H1 (cell line): ENCODE data around the gene ZNF879. TPM values are rescaled to one million over a fixed set of nuclear protein-coding genes. Genes with fewer than 3 reads are reported as not detected.

Experiments
- CTCF ChIA-PET: fragments of 300-600 bp; sonication (Branson Sonifier 250); formaldehyde crosslinking; loops from one replicate; lab custom pipeline; 2021; ENCODE audit not compliant: partially characterized antibody; lab: Charles Lee
- POLR2A ChIA-PET: fragments of 300-600 bp; sonication (Branson Sonifier 250); formaldehyde crosslinking; loops from one replicate; lab custom pipeline; 2021; ENCODE audit warnings: inconsistent platforms; ENCODE audit not compliant: partially characterized antibody; lab: Charles Lee
- DNase-seq, 2 experiments: peaks; one replicate each; pipeline versions ENCODE4 v3.0.0 to v3.0.0-alpha.2; 2010 to 2022; ENCODE audit warnings: low spot score in 2 of 2, low read depth in 1 of 2, mixed read lengths in 1 of 2
- FAIRE-seq: peaks from 2 replicates; lab custom pipeline; 2011; peaks lifted over from hg19 to GRCh38; lab: Jason Lieb, UNC
- H2AFZ ChIP-seq: 2 replicates; pipeline ENCODE4 v1.8.1; 2012; ENCODE audit warnings: low read length, inconsistent platforms
- H2AK5ac ChIP-seq: 2 replicates; pipeline ENCODE4 v1.6.1; 2013; ENCODE audit warnings: low read depth, low read length
- H2BK120ac ChIP-seq: replicated peaks from 2 replicates; pipeline ENCODE3; 2013; ENCODE audit warnings: low read depth, low read length, inconsistent platforms
- H2BK12ac ChIP-seq: 2 replicates; pipeline ENCODE4 v1.6.1; 2013; ENCODE audit warnings: low read depth, low read length
- H2BK15ac ChIP-seq: 2 replicates; pipeline ENCODE4 v1.6.1; 2013; ENCODE audit warnings: low read length
- H2BK20ac ChIP-seq: 2 replicates; pipeline ENCODE4 v1.6.1; 2013; ENCODE audit warnings: low read length
- H2BK5ac ChIP-seq: 2 replicates; pipeline ENCODE4 v1.6.1; 2013; ENCODE audit warnings: low read depth, low read length
- H3K14ac ChIP-seq: 2 replicates; pipeline ENCODE4 v1.6.1; 2013; ENCODE audit warnings: inconsistent platforms; ENCODE audit not compliant: insufficient read length
- H3K18ac ChIP-seq: 2 replicates; pipeline ENCODE4 v1.6.1; 2013; ENCODE audit warnings: low read length; ENCODE audit errors: extremely low read depth
- H3K23ac ChIP-seq: 2 replicates; pipeline ENCODE4 v1.6.1; 2013; ENCODE audit warnings: inconsistent platforms; ENCODE audit not compliant: insufficient read length
- H3K23me2 ChIP-seq: 2 replicates; pipeline ENCODE4 v1.6.1; 2013; ENCODE audit warnings: low read depth, low read length
- H3K27ac ChIP-seq: 2 replicates; pipeline ENCODE4 v1.6.1; 2011; ENCODE audit warnings: low read depth, low read length, inconsistent platforms
- H3K27me3 ChIP-seq, 4 experiments: replicated peaks in 1 of 4; 1 replicate in 1 of 4; 2 replicates in 3 of 4; pipeline versions ENCODE4 v1.6.1 to v1.8.1; 2011 to 2013; ENCODE audit warnings: low read length in 3 of 4, mild to moderate bottlenecking in 3 of 4, inconsistent platforms in 2 of 4, mixed read lengths in 2 of 4, moderate library complexity in 1 of 4; ENCODE audit not compliant: control insufficient read depth in 3 of 4, insufficient read depth in 3 of 4; ENCODE audit errors: extremely low read depth in 1 of 4
- H3K36me3 ChIP-seq, 4 experiments: 2 replicates each; pipeline versions ENCODE4 v1.6.1 to v1.8.1; 2011 to 2013; ENCODE audit warnings: mild to moderate bottlenecking in 4 of 4, low read length in 3 of 4, moderate library complexity in 2 of 4, control low read depth in 1 of 4, inconsistent platforms in 1 of 4; ENCODE audit not compliant: insufficient read depth in 4 of 4, control insufficient read depth in 2 of 4
- H3K4ac ChIP-seq: replicated peaks from 2 replicates; pipeline ENCODE3; 2013; ENCODE audit warnings: low read length, low read depth, mixed read lengths, inconsistent platforms; ENCODE audit not compliant: insufficient read length
- H3K4me1 ChIP-seq, 4 experiments: replicated peaks in 1 of 4; 1 replicate in 1 of 4; 2 replicates in 3 of 4; pipeline versions ENCODE4 v1.6.1 to v1.8.1; 2011 to 2013; ENCODE audit warnings: low read length in 3 of 4, inconsistent platforms in 2 of 4, mixed read lengths in 1 of 4; ENCODE audit not compliant: insufficient read depth in 4 of 4, control insufficient read depth in 3 of 4
- H3K4me2 ChIP-seq, 2 experiments: 2 replicates each; pipeline versions ENCODE4 v1.6.1 to v1.8.1; 2011 to 2013; ENCODE audit warnings: low read depth in 2 of 2, low read length in 2 of 2, control low read depth in 1 of 2, inconsistent platforms in 1 of 2, mild to moderate bottlenecking in 1 of 2; ENCODE audit not compliant: insufficient read depth in 1 of 2
- H3K4me3 ChIP-seq, 4 experiments: fragments of 200-600, 300-600 bp in 1 of 4; sonication (generic), shearing (Covaris generic), sonication (Bioruptor Twin) in 1 of 4; 2 replicates each; pipeline versions ENCODE4 v1.5.1 to v1.8.1; 2011 to 2016; ENCODE audit warnings: low read length in 4 of 4, low read depth in 3 of 4, control low read depth in 2 of 4, inconsistent platforms in 2 of 4, mild to moderate bottlenecking in 2 of 4, mixed read lengths in 1 of 4, moderate library complexity in 1 of 4; ENCODE audit not compliant: insufficient read depth in 2 of 4; ENCODE audit errors: extremely low read depth in 1 of 4
- H3K56ac ChIP-seq: replicated peaks from 2 replicates; pipeline ENCODE3; 2013; ENCODE audit warnings: low read depth, mild to moderate bottlenecking, mixed read lengths, low read length, inconsistent platforms; ENCODE audit not compliant: insufficient read length
- H3K79me1 ChIP-seq: 2 replicates; pipeline ENCODE4 v1.6.1; 2013; ENCODE audit warnings: low read depth, low read length, control low read depth
- H3K79me2 ChIP-seq, 2 experiments: 2 replicates each; pipeline versions ENCODE4 v1.6.1 to v1.8.1; 2012 to 2013; ENCODE audit warnings: low read length in 2 of 2, mild to moderate bottlenecking in 2 of 2, inconsistent platforms in 1 of 2; ENCODE audit not compliant: insufficient read depth in 2 of 2, control insufficient read depth in 1 of 2
- H3K9ac ChIP-seq, 4 experiments: replicated peaks in 1 of 4; 1 replicate in 1 of 4; 2 replicates in 3 of 4; pipeline versions ENCODE4 v1.6.1 to v1.8.1; 2011 to 2013; ENCODE audit warnings: low read depth in 3 of 4, low read length in 3 of 4, control low read depth in 2 of 4, mild to moderate bottlenecking in 2 of 4, moderate library complexity in 2 of 4, inconsistent platforms in 1 of 4; ENCODE audit errors: extremely low read depth in 1 of 4
- H3K9me3 ChIP-seq, 2 experiments: 2 replicates each; pipeline versions ENCODE4 v1.6.1 to v1.8.1; 2012 to 2013; ENCODE audit warnings: mild to moderate bottlenecking in 2 of 2, moderate library complexity in 2 of 2, control low read depth in 1 of 2, inconsistent platforms in 1 of 2, low read depth in 1 of 2, low read length in 1 of 2, mixed read lengths in 1 of 2; ENCODE audit not compliant: insufficient read depth in 2 of 2
- H4K20me1 ChIP-seq, 2 experiments: replicated peaks in 1 of 2; 2 replicates each; pipeline versions ENCODE3 to v1.8.1; 2011 to 2013; ENCODE audit warnings: inconsistent platforms in 2 of 2, low read length in 2 of 2, mild to moderate bottlenecking in 1 of 2; ENCODE audit not compliant: insufficient read depth in 2 of 2, control insufficient read depth in 1 of 2
- H4K5ac ChIP-seq: 2 replicates; pipeline ENCODE4 v1.6.1; 2013; ENCODE audit warnings: low read length, low read depth, mixed read lengths, inconsistent platforms; ENCODE audit not compliant: insufficient read length
- H4K8ac ChIP-seq: 2 replicates; pipeline ENCODE4 v1.8.0; 2013; ENCODE audit warnings: mild to moderate bottlenecking, moderate library complexity, low read length, inconsistent platforms; ENCODE audit not compliant: insufficient read depth; ENCODE audit errors: extremely low read depth
- H4K91ac ChIP-seq: replicated peaks from 2 replicates; pipeline ENCODE3; 2013; ENCODE audit warnings: low read length, mixed read lengths, inconsistent platforms; ENCODE audit not compliant: insufficient read length
- CREB1 ChIP-seq: IDR thresholded peaks from 2 replicates; pipeline ENCODE4 v1.6.1; 2012; ENCODE audit warnings: inconsistent platforms
- GABPA ChIP-seq: IDR thresholded peaks from 2 replicates; pipeline ENCODE4 v1.6.1; 2011; ENCODE audit warnings: mild to moderate bottlenecking, low read length, moderate library complexity, borderline replicate concordance; ENCODE audit not compliant: insufficient read depth
- PHF8 ChIP-seq: fragments of 200-600 bp; sonication (generic); conservative IDR thresholded peaks from 2 replicates; pipeline ENCODE4 v1.7.1; 2012; ENCODE audit warnings: low read depth, mild to moderate bottlenecking, inconsistent platforms, low read length, moderate library complexity
- RAD21 ChIP-seq, 2 experiments: IDR thresholded peaks in 1 of 2; conservative IDR thresholded peaks in 1 of 2; 2 replicates each; pipeline ENCODE4 v1.6.1; 2011; ENCODE audit warnings: low read depth in 2 of 2, low read length in 2 of 2, improper control_type of control experiment in 1 of 2, inconsistent platforms in 1 of 2, mild to moderate bottlenecking in 1 of 2, moderate library complexity in 1 of 2
- RFX5 ChIP-seq: IDR thresholded peaks from 2 replicates; pipeline ENCODE4 v1.6.1; 2011; ENCODE audit warnings: low read depth, low read length, improper control_type of control experiment, borderline replicate concordance
- SIX5 ChIP-seq: IDR thresholded peaks from 2 replicates; pipeline ENCODE4 v1.6.1; 2011; ENCODE audit warnings: mild to moderate bottlenecking, low read depth, low read length
- SUZ12 ChIP-seq: fragments of 200-600 bp; sonication (generic); IDR thresholded peaks from 2 replicates; pipeline ENCODE4 v1.6.1; 2012; ENCODE audit warnings: mild to moderate bottlenecking, inconsistent platforms, low read length, moderate library complexity, mixed read lengths
- WGBS, 2 experiments: shearing (Covaris generic) in 1 of 2; methylation state at CpG; one replicate each; pipeline versions ENCODE4 v1.1.6 to v1.1.7; 2013 to 2015; ENCODE audit warnings: low lambda C conversion rate in 2 of 2, mixed read lengths in 2 of 2, inconsistent platforms in 1 of 2, low coverage in 1 of 2, missing lambda C conversion rate in 1 of 2; ENCODE audit not compliant: insufficient replicate concordance in 2 of 2, insufficient coverage in 1 of 2, insufficient read length in 1 of 2; ENCODE audit errors: extremely low coverage in 1 of 2, missing lambda C conversion rate in 1 of 2; 5-methylcytosine and 5-hydroxymethylcytosine counted together
- polyA plus RNA-seq, 7 experiments: library from polyadenylated mRNA; depleted of rRNA in 3 of 7; stranded (reverse) in 5 of 7; unstranded in 2 of 7; fragments of >200 nt in 5 of 7; fragments of 200-250 nt in 2 of 7; gene quantifications; 1 replicate in 5 of 7; 2 replicates in 1 of 7; 4 replicates in 1 of 7; pipeline versions ENCODE4 v1.2.1 to v1.2.3, GENCODE V29; 2011 to 2013; ENCODE audit warnings: missing spikeins in 2 of 7, mixed read lengths in 2 of 7
- total RNA-seq: library from RNA; stranded (reverse); fragmentation: NEBNext Ultra II Directional; extraction: Animal tissue kit (Norgen Biotek cat#: 25700); gene quantifications from 2 replicates; pipeline ENCODE4 v1.2.1, GENCODE V29; 2021
- TF ChIP-seq, protein P1 (sequence below): IDR thresholded peaks from 2 replicates; pipeline ENCODE4 v1.6.1; 2012; ENCODE audit warnings: low read length, inconsistent platforms

The ZNF879 gene
- total and polyA plus RNA-seq, 2 of the 8 experiments (the other 6 are each of a cell fraction or from before 2014, with no cell fraction given): 2.2 to 3.1 TPM

DNA sequence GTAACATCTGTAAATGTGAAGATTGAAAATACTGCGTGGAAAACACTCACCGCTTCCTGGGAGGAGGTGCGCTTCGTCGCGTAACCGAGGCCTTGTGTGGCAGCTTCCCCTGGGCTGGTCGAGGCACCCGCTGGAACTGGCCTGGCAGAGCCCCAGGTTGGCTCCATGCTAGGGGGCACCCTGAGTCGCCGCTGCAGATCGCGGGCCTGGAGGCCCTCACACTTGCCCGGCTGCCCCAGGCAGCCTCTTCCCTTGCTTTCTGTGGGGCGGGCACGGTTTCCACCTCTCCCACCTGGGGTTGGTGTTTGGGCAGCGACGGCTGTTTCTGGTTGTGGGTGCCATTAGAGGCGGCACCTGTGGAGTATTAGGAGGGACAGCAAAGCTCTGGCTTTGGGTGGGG is 37.4 kb downstream of the ZNF879 start:
- peaks cover 4% of the 10 kb centered on the region; the same call in 1 of the 2 replicates for H3K23me2 ChIP-seq
- peaks cover 0 to 5% (median 0%) of the 10 kb centered on the region in 4 experiments; a peak in 1 of 7 replicates for H3K4me1 ChIP-seq
- peaks cover 2% of the 10 kb centered on the region; the same call in 1 of the 2 replicates for H3K79me1 ChIP-seq
- no peak overlapping the region for H4K91ac ChIP-seq
- no peak overlapping the region for H3K27ac ChIP-seq
- H2BK120ac ChIP-seq: no peak overlapping the region
- ChIA-PET CTCF (interaction anchor here (0.8 to 1.2 kb wide), 2 partner anchors 52 to 827 kb away, joined by 3 read pairs; no protein-coding TSS in a partner anchor), POLR2A (interaction anchor here (0.7 to 1.5 kb wide), 5 partner anchors 9 to 165 kb away, joined by 3 to 6 read pairs (median 3); partner anchors contain the start of gene ZFP2)
- DNase-seq (no peak), FAIRE-seq (no peak)
- peak overlapping the region; percentile 60 to 67 for H3K4me2 ChIP-seq
- no peak overlapping the region for H3K18ac ChIP-seq
- H3K27me3 ChIP-seq: peaks cover 0 to 3% (median 0%) of the 10 kb centered on the region in 4 experiments; a peak in 1 of 7 replicates
- H2BK5ac ChIP-seq: no peak overlapping the region
- no peak overlapping the region for H3K4ac ChIP-seq
- peaks cover 49 to 55% of the 10 kb centered on the region in 2 experiments for H3K9me3 ChIP-seq
- peak overlapping the region; percentile 62; the same call in 1 of the 2 replicates for H4K8ac ChIP-seq
- H3K23ac ChIP-seq: no peak overlapping the region
- H2BK12ac ChIP-seq: no peak overlapping the region
- H4K20me1 ChIP-seq: no peaks in the 10 kb centered on the region
- H3K9ac ChIP-seq: no peak overlapping the region
- no peak overlapping the region for H2BK15ac ChIP-seq
- H4K5ac ChIP-seq: no peak overlapping the region
- H2BK20ac ChIP-seq: no peak overlapping the region
- H3K4me3 ChIP-seq: peak overlapping the region; percentile 37 to 64 (median 45); a peak in 7 of 8 replicates
- no peaks in the 10 kb centered on the region for H3K79me2 ChIP-seq
- H2AFZ ChIP-seq: no peak overlapping the region
- H3K36me3 ChIP-seq: peaks cover 0 to 9% (median 2%) of the 10 kb centered on the region in 4 experiments; a peak in 2 of 8 replicates
- no peak overlapping the region for H2AK5ac ChIP-seq
- H3K14ac ChIP-seq: no peak overlapping the region
- no peak overlapping the region for H3K56ac ChIP-seq
- 92% methylated on average over 19 of the region's 19 CpGs; no CpG with 5 or more reads in 1 of the 2 experiments for WGBS, 2 experiments
- TF ChIP-seq SIX5 (no peak), PHF8 (no peak), RAD21 (IDR thresholded peaks at IDR 0.05 in 1 of 2, conservative IDR thresholded peaks at IDR 0.05 in 1 of 2; ENCODE audit: low read depth in 2 of 2, low read length in 2 of 2) (no peak), GABPA (no peak), SUZ12 (no peak), CREB1 (no peak), RFX5 (no peak)
- TF ChIP-seq, protein P1, sequence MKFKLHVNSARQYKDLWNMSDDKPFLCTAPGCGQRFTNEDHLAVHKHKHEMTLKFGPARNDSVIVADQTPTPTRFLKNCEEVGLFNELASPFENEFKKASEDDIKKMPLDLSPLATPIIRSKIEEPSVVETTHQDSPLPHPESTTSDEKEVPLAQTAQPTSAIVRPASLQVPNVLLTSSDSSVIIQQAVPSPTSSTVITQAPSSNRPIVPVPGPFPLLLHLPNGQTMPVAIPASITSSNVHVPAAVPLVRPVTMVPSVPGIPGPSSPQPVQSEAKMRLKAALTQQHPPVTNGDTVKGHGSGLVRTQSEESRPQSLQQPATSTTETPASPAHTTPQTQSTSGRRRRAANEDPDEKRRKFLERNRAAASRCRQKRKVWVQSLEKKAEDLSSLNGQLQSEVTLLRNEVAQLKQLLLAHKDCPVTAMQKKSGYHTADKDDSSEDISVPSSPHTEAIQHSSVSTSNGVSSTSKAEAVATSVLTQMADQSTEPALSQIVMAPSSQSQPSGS: no peak
